GM18508 (cell line): ENCODE measurements around the gene UBA5.
A peak's percentile ranks its signal among the peaks of the same experiment; 100 is the strongest.

Source experiments
- ATAC-seq: cut with Tn5 transposase; IDR thresholded peaks from one replicate; pipeline ENCODE4 v1.9.1; 2021; ENCODE audit warnings: moderate number of reproducible peaks; ENCODE audit not compliant: insufficient read depth, unreplicated experiment

UBA5 gene

DNA sequence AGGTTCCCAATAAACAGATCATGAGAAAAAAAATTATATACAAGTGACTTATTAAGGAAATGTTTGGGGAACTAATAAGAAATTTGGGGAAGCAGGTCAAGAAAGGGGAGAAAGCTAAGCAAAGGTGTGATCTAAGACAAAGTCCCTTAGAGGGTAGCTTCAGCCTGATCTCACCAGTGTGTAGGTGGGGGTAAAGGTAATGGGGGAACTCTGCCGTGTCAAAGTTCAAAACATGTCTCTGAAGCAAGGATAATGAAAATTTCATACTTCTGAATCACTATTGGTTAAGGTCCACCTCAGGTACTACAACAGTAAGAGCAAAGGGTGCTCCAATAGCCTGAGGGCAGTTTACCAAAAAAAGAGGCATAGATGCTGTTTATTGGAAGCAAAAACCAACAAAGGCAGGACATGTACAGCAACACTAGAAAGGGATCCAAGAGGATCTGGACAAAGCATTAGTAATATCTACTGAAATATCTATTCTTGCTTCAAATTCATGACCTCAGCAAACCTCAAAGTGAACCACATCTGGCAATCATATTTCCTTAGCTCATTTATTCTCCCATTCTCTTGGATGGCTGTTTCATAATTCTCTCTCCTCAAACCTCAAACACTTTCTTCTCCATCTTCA, 7.4 kb upstream of the UBA5 start:
- ATAC-seq, result no peak

DNA sequence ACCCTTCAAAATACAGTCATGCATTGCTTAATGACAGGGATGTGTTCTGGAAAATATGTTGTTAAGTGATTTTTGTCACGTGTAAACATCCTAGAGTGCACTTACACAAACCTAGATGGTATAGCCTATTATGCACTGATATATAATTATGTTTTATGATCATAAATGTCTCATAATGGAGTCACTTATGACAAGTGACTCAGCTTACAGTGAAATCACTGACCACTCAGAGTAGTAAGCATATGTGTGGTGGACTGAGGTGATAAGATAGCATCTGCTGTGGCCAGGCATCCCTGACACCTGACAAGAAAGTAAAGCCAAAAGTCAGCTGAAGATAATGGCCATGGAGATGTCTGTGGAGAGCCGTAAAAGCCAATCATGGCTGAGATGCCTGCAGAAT, 5.9 kb upstream of the UBA5 start:
- no peak for ATAC-seq

DNA sequence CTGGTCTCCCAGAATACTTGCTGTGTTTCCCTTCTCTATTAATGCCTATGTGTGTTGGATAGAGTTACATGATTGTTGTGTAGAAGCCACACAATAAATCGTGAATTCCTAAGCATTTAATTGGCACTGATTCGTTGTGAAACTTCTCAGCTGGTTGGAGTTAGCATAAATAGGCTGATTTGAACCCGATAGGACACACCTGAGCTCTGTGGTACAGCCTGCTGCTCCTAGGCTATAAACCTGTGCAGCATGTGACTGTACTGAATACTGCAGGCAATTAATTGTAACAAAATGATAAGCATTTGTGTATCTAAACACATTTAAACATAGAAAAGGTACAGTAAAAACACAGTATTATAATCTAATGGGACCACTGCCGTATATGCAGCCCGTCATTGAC, 5.4 kb upstream of the UBA5 start:
- ATAC-seq, result no peak

DNA sequence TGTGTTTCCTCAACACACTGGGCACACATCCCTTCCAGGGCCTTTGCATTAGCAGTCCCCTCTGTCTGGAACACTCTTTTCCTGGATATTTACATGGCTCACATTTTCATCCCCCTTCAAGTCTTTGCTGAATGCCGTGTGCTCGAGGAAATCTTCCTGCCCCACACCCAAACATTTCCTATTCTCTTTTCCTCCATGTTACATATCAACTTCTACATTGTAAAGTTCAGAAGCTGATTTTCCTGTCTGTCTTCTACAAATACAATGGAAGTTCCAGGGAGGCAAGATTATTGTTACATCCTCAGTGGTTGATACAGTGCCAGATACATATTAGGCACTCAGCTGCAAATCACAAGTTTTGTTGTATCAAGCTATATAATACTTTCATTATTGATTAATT, 4.7 kb upstream of the UBA5 start:
- ATAC-seq, result no peak

DNA sequence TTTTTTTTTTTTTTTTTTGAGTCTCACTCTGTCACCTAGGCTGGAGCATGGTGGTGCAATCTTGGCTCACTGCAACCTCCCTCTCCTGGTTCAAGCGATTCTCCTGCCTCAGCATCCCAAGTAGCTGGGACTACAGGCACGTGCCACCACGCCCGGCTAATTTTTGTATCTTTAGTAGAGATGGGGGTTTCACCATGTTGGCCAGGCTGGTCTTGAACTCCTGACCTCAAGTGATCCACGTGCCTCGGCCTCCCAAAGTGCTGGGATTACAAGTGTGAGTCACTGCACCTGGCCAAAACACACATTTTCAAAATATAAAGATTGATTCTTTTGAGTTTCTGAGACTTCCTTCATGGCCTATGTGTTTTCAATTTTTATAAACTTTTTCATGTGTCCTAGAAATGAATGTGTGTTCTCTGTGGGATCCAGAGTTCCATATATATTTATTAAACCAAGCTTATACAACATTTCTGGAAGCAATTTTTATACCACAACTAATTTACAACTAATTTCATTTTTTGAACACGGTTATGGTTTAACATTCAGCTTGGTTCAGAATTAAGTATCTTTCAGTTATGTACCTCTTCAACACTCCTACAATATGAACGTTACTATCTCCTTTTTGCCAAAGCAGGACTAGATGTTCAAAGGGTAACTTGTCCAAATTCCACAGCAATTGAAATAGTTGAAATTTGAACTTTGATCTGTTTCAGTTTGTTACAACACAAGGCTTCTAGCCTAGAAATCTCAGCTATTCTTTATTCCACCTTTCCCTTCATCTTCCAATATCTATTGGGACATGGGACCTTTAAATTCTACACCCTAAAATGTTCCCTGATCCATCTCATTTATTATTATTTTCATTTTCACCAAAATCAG, 2.0 kb upstream of the UBA5 start:
- no peak for ATAC-seq

DNA sequence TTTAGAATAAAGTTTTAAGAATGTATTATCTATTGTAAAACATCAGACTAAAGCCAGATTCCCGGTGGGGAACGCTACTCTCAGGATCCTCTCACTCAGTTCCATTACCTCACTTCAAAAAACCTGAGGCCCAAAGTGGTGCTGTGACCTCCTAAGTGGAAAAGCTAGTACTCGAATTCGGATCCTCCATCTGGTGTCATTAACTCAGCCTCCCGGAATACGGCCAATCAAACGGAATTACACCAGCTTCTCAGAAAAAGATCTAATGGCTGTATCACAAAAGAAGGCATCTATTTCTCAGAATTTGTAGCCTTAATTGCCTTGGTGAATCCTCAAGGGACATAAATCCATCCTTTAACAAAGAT, 1.1 kb upstream of the UBA5 start:
- peak; percentile 19 for ATAC-seq

DNA sequence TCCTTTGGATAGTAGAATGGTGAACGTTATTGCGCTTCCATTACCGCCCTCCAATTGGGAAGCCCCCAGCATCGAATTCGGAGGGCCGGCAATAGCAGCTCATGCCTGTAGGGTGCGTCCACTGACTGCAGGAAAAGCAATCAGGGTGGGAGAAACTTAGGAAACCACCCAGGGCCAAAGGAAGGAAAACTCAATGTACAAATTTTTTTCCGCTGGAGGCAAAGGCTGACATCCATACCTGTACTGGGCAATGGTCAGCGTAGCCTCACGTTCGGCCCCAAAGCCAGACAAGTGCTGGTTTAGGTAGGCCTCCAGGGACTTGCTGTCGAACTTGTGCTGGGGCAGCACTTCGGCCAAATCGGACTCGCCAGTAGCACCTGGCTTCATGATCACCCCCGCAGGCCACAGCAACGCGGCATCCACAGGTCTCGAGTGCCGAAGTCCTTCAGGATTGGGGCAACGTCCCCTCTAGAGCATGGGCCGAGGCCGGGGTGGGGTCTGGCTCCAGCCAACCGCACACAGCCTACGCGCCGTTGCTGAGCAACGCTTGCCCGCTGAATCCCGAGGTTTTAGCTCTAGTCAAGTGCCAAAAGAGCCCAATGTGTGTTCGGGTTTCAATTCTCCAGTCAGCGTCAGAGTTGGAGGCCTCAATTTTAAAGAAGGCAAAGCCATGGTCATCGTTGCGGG, 621 bp upstream of the UBA5 start, which contains the start of gene ACAD11:
Gene ACAD11 (minus strand): TSS at position 445 of the 687 bp plus-strand sequence. CDS start 58 bp downstream, at position 387.
- ATAC-seq, result peak; percentile 43

DNA sequence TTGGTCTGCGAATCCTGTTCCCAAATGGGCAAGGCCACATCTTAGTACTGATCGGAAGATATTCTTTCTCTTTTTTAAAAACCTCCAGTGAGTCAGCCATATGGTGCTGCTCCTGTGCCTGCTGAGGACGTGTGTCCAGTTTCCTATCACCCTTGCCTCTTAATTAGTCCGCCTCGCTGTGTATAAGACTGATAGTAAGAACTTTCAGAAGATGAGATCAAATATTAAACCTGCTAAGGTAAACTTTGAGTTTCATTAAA, 612 bp downstream of the UBA5 start:
- ATAC-seq, result no peak

DNA sequence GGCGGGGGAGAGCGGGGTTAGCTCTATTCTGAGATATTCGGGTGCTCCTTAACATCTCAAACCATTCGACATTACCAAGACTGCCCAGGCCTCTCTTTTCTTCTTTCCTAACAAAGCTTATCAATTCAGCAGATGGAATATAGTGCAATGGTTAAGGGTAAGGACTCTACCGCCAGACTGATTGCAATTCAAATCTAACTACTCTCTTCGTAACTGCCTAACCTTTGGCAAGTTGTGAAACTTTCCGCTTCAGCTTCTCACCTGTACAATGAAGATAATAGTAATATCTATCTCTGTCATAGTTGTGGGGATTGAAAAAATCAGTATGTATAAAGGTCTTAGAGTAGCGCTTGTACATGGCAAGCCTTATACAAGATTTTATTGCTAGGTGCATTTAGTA, 972 bp downstream of the UBA5 start:
- no peak for ATAC-seq

DNA sequence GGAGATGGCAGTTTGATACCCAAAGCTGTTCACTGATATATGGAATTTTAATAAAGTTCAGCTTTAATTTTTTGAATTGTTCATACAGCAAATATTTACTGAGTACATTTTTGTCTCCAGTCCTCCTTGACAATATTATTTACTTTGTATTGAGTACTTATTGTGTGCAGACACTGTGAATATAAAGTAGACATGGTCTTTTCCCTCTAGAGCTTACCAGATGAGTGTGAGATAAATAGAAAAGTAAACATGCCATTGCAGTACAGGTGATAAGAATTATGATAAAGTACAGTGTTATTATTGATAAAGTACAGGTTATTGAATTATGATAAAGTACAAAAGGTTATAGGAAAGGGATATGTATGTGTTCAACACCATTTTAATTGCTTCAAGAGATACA, 2.1 kb downstream of the UBA5 start:
- no peak for ATAC-seq

DNA sequence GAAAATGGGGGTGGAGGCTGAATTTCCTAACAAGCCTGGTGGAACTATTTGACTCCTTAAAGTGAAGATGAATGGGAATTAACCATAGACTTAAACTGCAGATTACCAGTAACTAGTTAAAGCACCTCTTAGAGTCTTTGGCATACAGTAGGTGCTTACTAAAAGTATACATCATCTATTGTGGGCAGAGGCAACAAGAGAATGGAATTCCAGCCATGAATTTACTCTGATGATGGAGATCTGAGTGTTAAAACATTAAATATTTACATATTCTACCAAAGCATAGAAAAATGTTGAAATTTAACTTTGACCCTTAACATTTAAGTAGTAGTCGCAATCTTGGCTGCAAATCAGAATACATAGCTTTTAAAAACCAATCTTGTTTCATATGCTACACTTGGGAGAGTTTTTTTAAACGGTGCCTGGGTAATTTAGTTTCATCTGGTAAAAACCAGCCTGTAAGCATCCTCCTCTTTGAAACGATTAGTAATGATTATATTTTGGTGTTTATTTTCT, 5.2 kb downstream of the UBA5 start:
- ATAC-seq, result no peak

DNA sequence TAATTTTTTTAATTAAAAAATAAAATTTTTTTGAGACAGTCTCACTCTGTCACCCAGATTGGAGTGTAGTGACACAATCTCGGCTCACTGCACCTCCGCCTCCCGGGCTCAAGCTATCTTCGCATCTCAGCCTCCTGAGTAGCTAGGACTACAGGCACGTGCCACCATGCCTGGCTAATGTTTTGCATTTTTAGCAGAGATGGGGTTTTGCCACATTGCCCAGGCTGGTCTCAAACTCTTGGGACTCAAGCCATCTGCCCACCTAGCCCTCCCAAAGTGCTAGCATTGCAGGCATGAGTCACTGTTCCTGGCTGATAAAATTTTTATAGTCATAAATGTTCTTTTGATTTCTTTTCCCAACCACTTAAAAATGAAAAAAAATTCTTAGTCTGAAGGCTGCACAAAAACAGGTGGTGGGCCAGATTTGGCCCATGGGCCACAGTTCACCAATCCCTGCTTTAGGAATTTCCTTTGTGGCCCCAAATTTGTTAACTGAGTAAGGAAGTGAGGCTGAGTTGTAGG, 9.2 kb downstream of the UBA5 start:
- ATAC-seq, result no peak

DNA sequence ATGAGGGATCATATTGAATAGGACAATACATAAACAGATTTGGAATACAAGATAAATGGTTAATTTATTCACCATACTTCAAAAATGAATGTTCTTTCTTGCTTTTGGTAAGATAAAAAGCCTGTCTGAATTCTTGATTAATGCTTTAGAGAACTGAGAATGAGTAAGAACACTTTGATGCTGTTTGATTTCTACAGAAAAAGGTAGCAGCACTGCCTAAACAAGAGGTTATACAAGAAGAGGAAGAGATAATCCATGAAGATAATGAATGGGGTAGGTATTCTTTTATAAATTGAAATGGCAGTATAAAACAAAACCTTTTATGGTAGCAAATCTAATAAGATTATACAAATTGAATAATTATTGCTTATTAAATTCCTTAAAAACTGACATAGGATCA, 15.3 kb downstream of the UBA5 start:
- no peak for ATAC-seq

DNA sequence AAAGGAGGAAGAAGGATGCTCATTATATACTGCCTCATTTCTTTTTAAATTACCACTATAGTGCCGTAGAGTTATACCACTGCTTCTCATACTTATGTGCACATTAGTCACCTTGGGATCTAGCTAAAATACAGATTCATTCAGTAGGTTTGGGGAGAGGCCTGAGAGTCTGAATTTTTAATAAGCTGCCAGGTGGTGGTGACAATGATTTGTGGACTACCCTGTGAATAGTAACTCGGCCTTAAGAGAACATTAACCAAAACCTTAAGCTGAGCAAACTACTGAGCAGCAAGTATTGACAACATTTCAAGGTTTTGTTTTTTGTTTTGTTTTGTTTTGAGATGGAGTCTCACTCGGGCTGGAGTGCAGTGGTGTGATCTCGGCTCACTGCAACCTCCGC, 19.8 kb downstream of the UBA5 start:
- ATAC-seq, result no peak

DNA sequence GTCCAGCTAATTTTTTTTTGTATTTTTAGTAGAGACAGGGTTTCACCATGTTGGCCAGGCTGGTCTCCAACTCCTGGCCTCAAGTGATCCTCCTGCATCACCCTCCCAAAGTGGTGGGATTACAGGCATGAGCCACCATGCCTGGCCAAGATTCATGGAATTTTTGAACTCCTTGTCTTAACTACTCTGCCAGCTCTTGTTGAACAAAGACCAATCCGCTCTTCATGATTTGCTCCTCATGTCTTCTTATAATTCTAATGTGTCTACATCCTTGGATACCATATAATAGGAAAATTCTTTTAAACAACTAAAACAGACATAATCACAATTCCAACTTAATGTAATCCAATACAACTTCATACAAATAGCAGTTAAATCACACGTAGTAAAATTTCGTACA, 21.3 kb downstream of the UBA5 start:
- ATAC-seq, result no peak

DNA sequence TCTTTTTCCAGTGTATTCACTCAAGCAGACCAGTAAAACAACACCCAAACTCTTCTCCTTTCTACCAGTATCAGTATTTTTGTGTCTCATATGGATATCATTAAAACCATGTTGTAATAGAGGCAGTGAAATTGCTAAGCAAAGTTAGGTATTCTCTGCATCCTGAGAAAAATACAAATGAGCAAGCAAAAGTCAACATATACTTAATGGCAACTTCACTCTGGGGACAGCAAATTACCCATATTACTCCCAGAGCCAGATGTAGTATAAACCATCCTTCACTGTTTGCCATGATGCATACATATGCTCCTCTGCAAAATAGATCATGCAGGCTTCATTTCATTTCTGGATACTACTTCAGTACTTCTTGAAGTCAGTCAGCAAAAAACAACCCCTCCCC, 22.1 kb downstream of the UBA5 start:
- no peak for ATAC-seq

DNA sequence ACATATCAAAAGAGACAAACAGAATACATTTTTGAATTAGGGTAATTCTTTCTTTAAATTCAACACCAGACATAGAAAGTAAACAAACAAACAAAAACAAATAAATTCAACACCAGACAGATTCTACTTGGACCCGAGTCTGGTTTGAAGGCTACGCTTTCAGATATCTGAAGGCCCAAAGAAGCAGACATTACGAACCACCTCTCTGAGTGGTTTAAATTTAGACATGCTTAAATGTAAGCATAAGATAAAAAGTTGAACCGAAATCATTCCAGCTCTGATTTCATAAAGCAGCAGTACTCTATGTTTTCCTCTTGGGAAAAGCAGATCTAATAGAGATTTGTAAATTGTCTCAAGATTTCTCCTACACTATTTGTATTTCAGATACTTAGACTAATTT, 29.9 kb downstream of the UBA5 start:
- no peak for ATAC-seq

DNA sequence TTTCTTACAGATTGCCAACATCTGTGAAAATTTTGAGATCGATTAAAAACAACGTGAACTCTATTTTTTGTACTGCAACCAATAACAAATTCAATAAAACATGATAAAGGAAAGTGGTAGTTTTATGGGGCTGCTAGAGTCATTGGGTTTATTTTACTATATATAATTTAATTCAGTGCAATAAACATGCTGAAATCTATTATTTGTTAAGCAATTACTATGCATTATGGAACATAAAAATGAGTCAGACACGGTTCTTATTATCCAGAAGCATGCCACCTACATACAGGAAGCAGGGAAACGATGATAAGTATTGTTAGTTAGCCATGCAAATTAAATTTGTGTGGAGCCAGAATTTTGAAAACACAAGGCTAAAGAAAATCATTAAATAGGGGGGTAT, 34.9 kb downstream of the UBA5 start:
- no peak for ATAC-seq

DNA sequence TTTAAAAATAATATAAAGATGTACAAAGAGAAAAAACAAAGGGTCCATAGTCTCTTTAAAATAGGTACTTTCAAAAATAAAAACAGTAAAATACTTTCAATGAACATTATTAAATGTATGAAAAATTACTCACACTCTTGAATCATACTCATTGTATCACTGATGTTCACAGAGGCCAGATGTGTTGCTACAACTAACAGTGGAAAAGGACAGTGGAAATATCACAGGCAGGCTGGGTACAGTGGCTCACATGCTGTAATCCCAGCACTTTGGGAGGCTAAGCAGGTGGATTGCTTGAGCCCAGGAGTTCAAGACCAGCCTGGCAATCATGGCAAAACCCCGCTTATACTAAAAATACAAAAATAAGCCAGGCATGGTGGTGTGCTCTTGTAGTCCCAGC, 35.3 kb downstream of the UBA5 start:
- ATAC-seq, result no peak

DNA sequence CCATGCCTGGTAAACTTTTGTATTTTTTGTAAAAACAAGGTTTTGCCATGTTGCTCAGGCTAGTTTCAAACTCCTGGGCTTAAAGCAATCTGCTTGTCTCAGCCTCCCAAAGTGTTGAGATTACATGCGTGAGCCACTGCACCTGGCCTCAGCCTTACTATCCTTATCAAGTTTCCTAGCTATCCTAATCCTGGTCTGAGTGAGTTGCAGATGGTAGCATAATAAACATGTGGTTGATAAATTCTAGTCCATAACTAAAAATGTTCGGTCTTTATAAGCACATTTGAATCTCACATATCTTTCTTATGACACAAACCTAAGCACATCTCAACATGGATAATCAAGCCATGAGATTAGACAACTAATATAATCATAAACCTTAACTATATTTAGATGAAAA, 43.6 kb downstream of the UBA5 start:
- ATAC-seq, result no peak

DNA sequence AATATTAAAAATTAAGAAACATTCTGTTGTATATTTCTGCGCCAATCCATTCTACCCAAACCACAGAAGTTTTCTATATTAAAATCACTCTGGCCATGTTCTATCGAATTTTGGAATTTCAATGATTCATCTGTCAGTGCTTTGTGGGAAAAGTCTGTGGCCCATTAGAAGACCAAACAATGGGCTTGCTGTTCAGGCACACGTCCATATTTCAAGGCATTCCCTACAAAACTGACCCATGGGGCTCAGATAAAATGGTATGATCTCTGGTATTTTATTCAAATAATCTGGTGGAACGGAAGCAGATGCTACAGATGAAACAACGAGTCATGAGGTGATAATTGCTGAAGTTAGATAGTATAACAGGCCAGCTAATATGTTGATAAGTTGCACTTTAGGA, 49.6 kb downstream of the UBA5 start:
- ATAC-seq, result no peak
